OCI-M1 (cell line): ENCODE measurements around the gene ME3.
A peak's percentile ranks its signal among the peaks of the same experiment; 100 is the strongest.
"Not testable (repeated sequence)": the region's sequence is repeated elsewhere in the genome, so short reads cannot be mapped to it uniquely, and the experiment has no call there.

Source experiments
- DNase-seq: peaks from one replicate; lab custom pipeline; 2025; lab: John Stamatoyannopoulos, UW

Gene ME3

DNA sequence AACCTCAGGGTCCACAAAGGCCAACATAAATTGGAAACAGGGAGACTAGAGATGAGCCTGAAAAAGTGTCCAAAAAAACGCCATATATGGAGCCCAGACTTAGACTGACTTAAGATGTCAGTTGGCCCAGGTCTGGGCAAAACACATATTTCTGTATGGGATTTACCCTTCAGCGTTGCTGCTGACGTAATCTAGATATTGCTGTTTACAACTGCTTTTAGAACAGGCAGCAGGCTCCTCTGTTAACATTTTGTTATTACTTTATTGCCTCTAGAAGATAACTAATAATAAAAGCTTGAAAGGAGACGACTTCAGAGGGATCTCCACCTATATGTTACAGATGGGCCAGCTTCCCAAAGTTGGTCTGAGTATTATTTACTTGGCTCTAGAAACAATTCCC is 8.7 kb downstream of the ME3 start:
- no peak for DNase-seq

DNA sequence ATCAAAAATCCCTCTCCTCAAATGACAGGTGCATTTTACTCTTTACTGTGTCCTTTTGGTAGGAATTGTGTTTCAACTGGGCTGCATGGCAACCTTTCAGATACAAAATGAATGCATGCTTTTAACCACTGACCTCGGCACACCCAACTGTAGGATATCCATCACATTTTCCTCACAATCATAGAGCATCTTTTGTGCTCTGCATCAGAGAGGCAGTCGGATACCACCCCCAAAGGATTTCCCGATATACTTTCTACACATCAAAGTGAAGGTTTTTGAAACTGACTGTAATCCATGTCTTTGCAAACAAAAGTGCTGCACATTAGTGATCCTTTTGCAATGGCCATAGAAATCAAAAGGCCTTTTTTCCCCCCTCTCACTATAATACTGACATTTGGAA is 9.1 kb downstream of the ME3 start:
- no peak for DNase-seq

DNA sequence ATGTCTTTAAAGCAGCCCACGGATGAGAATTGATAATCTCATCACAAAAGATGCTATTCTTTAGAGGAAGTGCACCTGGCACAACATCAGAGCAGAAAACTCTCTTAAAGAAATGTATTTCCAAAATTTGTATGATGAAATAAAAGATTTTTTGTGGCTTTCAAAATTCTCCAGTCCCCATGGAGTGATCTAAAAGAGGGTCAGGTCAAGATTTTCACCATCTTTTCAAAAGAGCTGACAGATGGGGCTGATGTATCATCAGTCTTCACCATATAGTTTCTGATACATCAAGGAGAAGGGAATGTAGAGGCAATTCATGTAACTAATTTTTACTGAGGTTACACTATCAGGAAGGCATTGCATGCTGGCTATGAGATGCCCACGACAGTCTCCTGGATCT is 11.7 kb downstream of the ME3 start:
- no peak for DNase-seq

DNA sequence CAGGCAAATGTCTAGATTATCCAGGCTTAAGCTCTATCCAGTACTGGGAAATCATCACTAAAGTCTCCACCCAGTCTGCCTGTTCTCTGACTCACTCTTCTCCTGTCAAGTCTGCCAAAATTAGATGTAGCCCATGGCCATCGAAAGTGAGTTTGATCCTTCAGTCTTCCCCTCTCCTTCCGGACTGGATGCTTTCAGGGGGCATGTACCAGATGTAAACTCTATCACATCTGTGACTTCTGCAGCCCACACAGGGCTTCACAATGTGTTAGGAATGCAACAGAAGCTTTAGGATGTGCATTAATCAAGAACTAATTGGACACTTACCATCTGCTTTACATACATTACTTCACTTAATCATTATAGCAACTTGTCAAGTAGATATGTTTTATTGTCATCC is 12.3 kb downstream of the ME3 start:
- no peak for DNase-seq

DNA sequence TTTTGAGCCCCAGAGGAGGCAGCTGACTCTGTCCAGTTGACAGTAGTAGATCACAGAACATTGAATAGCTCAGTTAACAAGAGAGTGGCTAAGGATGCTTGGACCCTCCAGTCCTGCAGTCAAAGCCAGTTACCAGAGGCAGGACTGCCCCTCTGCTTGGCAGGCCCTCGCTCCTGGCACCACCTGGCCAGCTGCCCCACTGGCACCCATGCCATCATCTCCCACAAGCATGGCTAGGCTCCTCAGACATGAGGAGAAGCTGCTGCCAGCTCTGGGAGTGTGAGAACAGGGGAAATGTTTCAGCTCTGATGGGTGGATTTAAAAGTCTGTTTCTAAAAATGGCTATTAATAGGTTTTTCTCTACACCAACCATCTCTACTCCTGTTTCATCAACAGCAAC is 13.9 kb downstream of the ME3 start:
- no peak for DNase-seq

DNA sequence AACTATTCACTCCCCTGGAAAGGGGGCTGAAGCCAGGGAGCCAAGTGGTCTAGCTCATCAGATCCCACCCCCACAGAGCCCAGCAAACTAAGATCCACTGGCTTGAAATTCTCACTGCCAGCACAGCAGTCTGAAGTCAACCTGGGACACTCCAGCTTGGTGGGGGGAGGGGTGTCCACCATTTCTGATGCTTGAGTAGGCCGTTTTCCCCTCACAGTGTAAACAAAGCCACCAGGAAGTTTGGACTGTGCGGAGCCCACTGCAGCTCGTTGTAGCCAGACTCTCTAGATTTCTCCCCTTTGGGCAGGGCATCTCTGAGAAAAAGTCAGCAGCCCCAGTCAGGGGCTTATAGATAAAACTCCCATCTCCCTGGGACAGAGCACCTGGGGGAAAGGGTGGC is 27.2 kb downstream of the ME3 start:
- not testable (repeated sequence) for DNase-seq

DNA sequence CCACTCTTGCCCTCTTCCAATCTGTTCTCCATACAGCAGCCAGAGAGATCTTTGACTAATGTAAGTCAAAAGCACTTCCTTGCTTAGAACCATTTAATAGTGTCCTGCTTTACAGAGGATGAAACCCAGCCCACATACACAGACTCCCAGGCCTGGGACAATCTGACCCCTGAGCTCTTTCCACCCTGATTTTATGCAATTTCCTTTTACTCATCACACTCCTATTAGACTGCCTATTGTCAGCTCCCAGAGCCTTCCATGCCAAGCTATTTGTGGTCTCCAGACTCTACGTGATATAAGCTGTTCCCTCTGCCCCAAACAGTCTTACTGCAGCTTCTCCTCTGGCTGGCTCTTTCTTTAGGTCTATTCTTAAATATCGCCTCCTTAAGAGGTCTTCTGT is 28.1 kb downstream of the ME3 start:
- no peak for DNase-seq

DNA sequence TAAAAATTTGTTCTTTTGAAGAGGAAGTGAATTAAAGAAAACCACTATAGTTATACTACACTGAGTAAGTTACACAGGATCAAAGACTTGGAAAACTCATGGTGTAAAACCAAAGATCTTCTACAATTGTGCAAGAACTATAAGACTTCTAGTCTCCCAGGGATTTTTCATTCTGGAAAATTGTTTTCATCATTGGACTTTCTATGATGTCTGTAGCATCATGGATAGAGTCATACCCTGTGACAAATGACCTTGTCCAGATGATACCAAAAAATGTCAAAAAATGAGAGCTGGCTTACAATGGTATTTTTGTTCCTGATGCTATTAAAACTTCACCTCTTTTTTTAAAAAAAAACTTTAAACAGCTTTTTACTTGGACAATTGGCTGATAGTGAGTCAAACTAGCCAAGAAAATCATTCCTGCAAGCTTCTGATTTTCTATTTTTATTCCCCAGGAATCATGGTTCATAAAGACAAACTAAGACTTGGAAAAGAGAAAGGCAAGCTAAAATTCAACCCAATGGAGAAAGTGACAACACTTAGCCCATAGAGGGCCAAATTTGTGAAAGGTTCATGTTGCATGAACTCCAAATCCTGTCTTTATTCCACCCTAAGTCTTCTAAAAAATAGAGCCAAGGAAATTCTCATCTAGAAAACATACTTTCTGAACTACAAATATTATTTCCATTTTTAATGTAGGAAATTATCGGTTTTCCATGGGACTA is 30.7 kb downstream of the ME3 start:
- DNase-seq: no peak

DNA sequence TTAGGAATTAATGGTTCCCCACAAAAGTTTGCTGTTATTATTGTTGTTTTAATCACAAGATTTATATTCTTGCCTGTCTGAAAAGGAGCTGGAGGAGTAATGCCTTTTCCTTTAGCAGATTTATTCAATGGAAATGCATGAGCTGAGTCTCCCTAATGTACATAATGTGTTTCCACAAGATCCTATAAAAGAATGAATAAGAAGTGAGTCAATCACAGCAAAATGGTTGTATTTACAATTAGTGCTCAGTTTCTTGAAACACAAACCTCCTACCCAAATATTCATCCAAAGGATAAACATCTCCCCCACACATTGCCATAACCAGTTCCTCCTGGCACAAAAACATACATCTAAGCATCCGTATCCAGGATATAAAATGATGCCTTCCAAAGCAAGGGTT is 33.3 kb downstream of the ME3 start:
- DNase-seq: no peak

DNA sequence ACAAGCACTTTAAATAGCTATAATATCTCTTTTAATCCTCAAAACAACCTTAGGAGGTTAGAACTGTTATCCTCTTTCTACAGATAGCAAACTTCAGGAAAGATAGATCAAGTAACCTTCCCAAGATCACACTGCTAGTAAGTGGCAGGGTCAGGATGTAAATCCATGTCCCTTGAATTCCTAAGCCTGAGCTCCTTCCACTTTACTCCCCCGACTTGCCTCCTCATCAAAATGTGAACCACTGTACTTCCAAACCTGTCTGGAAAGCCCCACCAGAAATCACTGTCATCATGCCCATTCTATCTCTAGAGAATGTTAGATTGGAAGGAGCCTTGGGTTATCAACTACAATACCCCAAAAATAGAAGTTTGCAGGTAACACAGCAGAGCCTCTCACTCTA is 33.7 kb downstream of the ME3 start:
- DNase-seq: no peak

DNA sequence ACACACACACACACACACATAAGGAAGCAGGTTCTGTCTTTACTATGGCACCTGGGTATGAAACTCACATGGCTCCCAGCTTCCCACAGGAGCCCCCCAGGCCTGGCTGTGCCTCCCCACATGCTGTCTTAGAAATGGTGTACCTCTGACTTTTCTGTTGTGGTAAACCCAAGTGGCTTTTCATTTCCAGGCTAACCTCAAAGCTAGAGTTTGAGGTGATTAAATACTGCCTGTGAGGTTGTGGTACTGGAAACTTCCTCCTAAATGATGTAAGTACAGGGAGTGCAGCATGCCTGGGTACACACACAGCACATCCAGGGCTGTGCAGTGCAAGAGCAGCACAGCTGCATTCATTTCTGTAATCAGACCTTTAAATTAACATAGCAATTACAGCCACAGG is 34.4 kb downstream of the ME3 start:
- peak; percentile 59 for DNase-seq

DNA sequence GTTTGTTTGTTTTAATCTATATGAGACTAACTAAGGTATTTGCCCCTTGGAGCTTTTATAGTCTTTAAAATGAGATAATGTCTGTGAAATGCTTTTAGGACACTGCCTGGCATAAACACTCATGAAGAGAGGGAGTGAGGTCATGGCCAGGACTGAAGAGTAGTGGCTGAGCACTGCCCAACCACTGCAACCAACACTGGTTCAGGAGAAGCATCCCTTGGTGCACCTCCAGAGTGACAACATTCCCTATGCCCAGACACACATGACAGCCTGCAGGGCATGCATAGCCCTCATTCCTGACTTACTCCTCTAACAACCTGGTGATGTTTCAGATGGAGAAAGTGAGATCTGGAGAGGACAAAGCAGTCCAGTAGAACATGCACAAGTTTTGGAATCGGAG is 36.1 kb downstream of the ME3 start:
- no peak for DNase-seq

DNA sequence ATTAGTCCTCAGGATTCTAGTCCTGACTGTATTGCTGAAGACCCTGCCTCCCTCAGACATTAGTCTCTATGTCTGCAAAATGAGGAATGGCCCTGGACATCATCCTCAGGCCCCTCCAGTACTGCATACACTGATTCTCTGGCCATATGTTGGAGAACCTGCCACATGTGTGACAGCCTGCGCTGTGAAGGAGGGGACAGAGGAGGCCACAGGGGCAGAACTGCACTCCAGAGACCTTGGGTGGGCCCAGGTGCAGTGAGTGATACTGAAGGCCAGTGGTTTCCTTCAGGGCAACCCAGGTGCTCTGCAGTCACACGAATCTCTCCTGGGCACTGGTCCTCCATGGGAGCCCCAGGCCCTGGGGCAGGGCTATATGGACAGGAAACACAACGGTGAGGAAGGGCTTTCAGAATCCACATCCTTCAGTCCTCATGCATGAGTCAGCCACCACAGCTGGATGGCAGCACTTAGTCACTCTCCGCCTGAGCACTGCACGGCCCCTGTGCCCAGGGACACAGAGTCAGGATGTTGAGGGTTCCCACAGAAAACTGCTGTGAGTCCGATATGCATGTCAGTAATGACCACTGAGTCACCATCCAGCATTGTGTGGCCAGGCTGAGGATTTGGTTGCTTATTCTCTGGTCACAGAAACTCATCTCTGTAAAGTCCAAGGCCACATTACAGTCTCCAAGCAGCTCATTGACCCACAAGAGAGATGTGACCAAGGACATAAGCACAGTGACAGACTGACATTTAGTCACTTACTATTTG is 39.7 kb downstream of the ME3 start:
- DNase-seq: no peak

DNA sequence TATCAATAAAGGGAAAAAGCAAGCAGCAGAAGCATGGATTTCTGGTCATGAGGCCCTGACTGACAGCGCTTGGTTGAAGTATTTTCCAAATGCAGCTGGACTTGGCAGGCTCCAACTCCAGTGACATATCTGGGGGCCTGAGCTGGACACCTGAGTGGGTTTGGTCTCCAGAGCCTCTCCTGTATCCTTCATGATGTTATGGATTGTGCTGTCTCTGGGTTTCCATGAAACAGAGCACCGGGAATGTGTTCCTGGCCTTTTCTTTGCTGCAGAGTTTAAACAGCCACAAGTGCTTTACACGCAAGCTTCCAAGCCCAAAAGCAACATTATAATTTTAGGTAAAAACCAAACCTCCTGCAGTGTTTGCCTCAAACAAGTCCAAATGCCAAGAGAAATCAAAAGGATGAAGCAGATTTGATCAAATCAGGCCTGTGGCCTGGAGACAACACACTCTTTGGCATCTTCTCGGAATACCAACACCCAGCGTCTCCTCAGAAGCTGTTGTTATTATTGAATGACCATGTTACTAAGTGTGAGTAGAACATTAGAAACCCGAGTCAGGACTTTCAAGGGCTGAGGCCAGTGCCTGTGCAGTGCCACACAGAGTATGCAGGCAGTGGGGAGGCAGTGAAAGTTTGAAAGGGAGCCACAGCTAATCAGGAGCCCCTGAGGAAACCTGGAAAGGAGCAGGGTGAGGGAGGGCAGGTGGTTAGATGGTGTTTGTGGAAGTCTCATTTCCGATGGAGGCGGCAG is 42.0 kb downstream of the ME3 start:
- DNase-seq: no peak

DNA sequence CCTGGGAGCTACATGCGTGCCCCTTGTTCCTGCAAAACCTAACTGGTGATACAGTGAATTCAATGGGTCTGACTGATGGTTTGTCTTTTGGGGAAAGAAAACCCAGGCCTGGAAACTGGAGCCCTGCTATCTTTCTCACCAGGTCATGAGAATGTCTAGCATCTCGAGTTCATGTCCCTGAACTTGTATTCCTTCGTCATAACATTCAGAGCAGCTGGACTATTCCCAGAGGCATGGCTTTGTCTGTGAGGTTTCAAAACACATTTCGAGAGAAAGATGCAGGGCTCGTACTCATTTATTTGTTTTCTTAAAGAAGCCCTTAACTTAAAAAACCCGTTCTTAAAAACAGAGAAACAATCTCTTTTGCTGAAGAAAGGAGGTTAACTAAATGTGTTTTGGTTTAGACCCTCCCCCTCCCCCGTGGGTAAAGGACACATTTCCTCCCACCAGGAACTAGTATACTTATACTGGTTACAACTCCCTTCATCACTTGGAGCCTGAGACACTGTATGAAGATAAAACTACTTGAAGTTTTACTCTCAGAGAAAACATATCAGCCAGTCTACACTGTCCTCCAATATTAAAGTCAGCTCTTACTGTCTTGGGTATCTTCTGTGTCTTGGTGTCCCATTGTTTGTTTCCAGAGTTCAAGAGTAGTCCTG is 43.2 kb downstream of the ME3 start:
- DNase-seq: no peak

DNA sequence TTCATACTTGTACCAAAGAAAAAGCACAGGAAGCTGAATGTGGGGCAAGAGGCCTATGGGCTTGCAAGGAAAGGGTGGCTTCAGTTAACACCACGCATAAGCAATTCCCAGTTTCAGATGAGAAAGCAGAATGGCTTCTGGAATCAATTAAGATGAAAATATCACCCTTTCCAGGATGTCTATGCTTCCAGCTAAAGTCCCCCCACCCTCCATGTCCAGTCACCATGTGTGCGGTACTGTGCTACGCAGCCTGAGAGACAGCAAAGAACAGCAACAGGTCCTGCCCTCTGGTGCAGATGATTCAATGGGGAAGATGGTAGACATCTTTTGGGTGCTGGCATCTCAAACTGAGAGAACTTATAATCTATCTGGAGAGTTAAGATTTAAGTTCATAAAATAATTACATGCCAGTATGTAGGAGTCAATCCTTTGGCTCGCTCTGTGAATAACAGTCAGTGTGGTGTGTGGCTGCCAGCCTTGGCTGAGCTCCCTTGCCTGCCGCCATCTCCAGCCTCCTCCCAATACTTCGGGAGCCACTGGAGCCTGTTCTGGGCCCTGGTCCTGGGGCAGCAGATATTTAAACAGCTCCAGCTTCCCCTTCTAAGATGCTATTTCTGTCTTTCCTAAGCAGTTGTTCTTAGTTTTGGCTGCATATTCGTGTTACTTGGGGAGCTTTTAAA is 44.5 kb downstream of the ME3 start:
- no peak for DNase-seq

DNA sequence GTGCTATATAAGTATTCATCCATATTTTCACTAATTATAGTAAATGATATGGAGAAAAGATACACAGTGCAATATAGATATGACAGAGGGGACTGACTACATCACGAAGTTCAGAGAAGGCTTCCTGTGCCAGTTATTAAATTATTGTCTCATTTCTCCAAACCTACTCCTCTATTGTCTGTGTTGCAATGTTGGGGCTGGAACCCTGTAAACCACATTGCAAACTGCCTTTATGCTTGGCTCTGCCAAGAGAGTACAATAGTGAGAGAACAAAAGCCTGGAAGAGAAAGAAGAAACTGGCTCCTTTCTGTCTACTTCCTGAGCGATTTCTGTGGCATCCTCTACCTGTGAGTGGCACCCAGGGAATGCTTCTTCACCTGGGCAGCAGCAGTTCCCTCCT is 46.4 kb downstream of the ME3 start:
- no peak for DNase-seq

DNA sequence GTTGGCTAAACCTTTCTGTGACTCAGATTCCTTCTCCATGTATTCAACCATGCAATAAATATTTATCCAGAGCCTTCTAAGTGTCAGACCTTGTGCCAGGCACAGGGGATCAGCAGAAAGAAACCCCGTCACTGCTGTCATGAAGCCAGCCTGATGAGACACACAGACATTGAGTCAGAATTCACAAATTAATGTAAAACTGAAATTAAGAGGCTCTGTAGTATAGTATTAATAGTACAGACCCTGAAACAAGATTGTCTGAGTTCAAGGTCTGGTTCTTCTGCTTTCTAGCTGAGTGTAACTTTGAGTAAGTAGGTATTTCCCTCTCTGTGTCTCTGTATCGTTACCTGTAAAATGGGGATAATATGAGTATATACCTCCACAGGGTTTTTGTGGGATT is 46.9 kb downstream of the ME3 start:
- DNase-seq: no peak

DNA sequence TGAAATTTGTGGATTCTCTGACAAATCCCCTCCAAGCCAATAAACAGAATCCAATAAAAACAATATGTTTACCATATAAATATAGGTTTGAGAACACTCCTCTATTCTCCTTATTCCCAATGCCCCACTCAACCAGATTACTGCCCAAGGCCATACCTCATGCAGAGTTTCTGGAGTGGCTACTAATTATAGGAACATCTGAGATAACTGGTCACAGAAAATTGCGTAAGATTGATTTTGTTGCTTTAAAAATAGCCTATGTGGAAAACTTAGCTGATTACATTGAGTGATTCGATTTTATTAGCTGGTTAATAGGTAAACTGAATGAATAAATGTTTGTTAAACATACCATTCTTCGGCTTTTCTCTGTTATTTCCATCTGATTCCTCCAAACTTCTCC is 48.0 kb downstream of the ME3 start:
- no peak for DNase-seq

DNA sequence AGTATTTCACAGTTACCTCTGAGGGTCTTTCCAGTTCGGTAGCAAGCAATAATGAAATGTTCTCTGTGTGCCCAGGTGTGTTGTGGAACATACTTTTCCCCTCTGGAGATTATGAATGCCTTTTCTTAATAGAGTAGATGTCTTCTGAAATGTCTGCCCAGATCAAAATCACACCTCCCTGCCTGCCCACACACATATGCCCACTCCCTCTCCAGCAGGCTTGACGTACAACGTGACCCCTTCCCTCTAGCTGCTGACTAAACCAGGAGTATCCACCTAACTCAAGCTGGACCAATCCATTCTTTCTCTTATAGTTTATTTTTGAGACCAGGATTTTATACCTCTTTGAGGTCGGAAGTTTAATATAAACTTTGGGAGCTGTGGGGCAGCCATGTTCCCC is 48.7 kb downstream of the ME3 start:
- no peak for DNase-seq

DNA sequence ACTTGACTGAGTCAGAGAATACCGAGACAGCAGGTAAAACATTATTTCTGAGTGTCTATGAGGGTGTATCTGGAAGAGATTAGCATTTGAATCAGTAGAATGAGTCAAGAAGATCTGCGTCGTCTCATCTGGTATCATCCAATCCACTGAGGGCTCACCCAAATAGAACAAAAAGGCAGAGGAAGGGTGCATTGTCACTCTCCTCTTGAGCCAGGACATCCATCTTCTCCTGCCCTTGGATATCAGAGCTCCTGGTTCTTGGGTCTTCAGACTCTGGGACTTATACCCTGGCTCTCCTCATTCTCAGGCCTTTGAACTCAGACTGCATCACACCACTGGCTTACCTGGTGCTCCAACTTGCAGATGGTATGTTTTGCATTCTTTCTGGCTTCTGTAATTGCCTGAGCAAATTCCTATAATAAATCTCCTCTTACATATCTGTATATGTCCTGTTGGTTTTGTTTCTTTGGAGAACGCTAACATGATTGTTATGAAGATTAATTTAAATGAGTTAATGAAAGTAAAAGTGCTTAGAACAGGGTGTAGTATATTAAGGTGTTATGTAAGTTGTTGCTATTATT is 49.3 kb downstream of the ME3 start:
- DNase-seq: no peak

DNA sequence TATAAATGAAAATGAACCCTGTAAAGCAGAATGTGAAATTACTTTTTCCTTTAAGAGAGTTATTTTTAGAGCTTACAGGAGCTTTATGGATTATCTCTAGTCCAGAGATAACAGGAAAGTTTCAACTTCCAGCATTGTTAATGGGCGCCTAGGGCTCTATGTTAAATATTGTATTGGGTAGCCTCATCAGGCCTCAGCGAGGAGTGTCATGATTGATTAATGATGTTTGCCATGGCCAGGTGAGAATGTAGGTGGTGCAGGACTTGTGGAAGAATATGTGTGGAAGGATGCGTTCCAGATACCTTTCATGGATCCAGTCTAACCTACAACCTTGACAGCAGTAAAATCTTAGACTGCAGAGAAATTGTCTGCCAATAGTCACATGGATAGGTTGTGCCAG is 50.6 kb downstream of the ME3 start:
- DNase-seq: no peak
